ENCODE measurements around the gene PRG3.
A peak's percentile ranks its signal among the peaks of the same experiment; 100 is the strongest.

PRG3 gene

DNA sequence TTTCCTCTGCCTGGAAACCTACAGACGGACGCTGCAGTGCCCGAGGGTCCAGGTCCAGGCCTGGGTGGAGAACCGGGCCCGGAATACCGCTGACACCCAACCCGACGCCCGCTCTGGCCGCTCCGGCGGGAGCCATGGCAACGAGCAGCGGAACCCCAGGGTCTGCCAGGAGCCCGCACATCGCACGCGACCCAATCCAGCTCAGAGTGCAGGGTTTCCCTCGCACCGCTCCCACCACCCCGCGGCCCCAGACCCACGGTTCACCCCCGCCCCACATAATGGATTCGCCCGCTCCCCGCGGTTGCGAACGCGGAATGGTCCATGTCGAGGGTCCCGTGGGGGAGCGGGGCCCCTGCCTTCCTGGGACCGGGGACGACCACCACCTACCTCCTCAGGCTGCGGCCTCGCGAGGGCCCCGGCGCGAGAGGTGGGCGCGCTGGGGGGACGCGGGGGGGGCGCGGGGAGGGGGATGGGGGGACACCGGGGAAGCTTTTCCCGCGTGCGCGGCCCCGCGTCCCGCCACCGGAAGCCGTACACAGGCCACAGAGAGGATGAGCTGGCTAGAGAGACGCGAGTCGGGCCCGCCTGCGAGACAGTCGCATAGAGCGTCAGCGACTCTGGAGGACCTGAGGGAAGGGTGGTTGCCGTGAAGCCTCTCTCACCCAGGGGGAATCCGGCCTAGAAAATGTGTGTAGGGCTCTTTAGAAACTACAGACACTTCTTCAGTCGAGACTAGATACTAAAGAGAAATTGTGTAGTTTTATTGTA is 45.4 kb downstream of the PRG3 start, which contains the start of gene SSRP1:
Gene SSRP1, minus strand, starts transcription at position 550 of the 768 bp plus-strand sequence. CDS start 771 bp downstream, outside the sequence.
- ATAC-seq, result peak; percentile 99
- no peak for TF ChIP-seq TCF4 (CRISPR knock-in tag; IDR thresholded peaks at IDR 0.05; ENCODE audit: borderline replicate concordance)
- no peak for TF ChIP-seq CSDC2 (CRISPR knock-in tag; IDR thresholded peaks at IDR 0.05)
- no peak for TF ChIP-seq OSR1 (CRISPR knock-in tag; IDR thresholded peaks at IDR 0.05)
- TF ChIP-seq ZNF70 (CRISPR knock-in tag; IDR thresholded peaks at IDR 0.05), result no peak
- TF ChIP-seq ZFP3 (CRISPR knock-in tag; IDR thresholded peaks at IDR 0.05), result no peak
- no peak for TF ChIP-seq TOX (CRISPR knock-in tag; IDR thresholded peaks at IDR 0.05; ENCODE audit: borderline replicate concordance)

DNA sequence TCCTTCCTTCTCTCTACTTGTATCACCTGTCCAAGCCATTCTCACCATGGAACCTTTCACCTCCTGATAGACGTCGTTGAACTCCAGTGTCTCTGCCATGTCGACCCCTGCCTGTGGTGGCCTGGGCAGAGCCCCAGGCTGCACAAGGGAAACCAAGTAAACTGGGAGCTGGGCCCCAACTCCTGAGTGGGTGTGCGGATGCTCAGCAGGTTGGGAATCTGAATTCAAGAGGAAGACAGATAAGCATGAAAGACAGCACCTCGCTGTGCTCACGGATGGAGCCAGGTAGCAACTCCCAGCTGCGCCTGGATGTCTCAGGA is 46.0 kb downstream of the PRG3 start:
- TF ChIP-seq, protein P1, sequence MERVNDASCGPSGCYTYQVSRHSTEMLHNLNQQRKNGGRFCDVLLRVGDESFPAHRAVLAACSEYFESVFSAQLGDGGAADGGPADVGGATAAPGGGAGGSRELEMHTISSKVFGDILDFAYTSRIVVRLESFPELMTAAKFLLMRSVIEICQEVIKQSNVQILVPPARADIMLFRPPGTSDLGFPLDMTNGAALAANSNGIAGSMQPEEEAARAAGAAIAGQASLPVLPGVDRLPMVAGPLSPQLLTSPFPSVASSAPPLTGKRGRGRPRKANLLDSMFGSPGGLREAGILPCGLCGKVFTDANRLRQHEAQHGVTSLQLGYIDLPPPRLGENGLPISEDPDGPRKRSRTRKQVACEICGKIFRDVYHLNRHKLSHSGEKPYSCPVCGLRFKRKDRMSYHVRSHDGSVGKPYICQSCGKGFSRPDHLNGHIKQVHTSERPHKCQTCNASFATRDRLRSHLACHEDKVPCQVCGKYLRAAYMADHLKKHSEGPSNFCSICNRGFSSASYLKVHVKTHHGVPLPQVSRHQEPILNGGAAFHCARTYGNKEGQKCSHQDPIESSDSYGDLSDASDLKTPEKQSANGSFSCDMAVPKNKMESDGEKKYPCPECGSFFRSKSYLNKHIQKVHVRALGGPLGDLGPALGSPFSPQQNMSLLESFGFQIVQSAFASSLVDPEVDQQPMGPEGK (CRISPR knock-in tag; IDR thresholded peaks at IDR 0.05; ENCODE audit: borderline replicate concordance), result no peak
- TF ChIP-seq, protein P2, sequence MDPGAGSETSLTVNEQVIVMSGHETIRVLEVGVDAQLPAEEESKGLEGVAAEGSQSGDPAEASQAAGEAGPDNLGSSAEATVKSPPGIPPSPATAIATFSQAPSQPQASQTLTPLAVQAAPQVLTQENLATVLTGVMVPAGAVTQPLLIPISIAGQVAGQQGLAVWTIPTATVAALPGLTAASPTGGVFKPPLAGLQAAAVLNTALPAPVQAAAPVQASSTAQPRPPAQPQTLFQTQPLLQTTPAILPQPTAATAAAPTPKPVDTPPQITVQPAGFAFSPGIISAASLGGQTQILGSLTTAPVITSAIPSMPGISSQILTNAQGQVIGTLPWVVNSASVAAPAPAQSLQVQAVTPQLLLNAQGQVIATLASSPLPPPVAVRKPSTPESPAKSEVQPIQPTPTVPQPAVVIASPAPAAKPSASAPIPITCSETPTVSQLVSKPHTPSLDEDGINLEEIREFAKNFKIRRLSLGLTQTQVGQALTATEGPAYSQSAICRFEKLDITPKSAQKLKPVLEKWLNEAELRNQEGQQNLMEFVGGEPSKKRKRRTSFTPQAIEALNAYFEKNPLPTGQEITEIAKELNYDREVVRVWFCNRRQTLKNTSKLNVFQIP (CRISPR knock-in tag; IDR thresholded peaks at IDR 0.05; ENCODE audit: borderline replicate concordance, low read depth), result no peak
- no peak for TF ChIP-seq CSDC2 (CRISPR knock-in tag; IDR thresholded peaks at IDR 0.05)
- TF ChIP-seq ZC3H10 (CRISPR knock-in tag; IDR thresholded peaks at IDR 0.05), result no peak
- TF ChIP-seq TCF4 (CRISPR knock-in tag; IDR thresholded peaks at IDR 0.05; ENCODE audit: borderline replicate concordance), result no peak
- ATAC-seq, result no peak

DNA sequence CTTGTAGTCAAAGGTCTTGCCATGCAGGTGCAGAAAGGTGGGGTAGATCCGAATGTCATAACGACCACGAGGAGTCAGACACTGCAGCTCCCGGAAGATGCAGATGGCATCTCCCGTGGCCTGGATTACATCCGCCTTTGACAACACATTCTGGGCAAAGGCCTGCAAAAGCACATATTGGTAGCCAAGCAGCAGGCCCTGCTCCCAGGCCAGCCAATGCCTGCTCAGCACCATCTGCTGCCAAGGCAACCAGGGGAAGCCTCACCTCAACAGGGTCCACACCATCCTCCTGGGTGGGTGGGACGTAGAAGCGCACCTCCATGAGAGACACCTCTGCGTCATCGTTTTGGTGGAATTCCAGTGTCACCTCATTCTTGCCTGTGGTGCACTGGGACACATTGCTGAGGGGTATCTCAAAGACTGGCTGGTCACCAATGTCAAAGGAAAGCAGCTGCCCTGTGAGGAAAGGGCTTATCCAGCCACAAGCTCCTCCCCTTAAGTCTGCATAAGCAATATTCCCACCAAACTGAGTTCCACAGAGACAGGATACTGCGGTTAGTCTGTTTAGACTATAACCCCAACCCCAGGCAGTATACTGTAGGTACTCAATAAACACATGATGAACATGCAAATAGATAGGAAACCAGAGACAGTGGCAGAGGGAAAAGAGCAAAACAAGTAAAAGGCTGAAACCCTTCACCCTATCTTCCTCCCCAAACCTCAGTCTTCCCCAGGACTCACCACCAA is 48.1 kb downstream of the PRG3 start:
- TF ChIP-seq, protein P1 (CRISPR knock-in tag; IDR thresholded peaks at IDR 0.05; ENCODE audit: borderline replicate concordance), result no peak
- TF ChIP-seq, protein P3, sequence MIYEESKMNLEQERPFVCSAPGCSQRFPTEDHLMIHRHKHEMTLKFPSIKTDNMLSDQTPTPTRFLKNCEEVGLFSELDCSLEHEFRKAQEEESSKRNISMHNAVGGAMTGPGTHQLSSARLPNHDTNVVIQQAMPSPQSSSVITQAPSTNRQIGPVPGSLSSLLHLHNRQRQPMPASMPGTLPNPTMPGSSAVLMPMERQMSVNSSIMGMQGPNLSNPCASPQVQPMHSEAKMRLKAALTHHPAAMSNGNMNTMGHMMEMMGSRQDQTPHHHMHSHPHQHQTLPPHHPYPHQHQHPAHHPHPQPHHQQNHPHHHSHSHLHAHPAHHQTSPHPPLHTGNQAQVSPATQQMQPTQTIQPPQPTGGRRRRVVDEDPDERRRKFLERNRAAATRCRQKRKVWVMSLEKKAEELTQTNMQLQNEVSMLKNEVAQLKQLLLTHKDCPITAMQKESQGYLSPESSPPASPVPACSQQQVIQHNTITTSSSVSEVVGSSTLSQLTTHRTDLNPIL (CRISPR knock-in tag; IDR thresholded peaks at IDR 0.05; ENCODE audit: low read depth), result no peak
- TF ChIP-seq ZNF8 (CRISPR knock-in tag; IDR thresholded peaks at IDR 0.05), result no peak
- no peak for TF ChIP-seq ISL1 (CRISPR knock-in tag; IDR thresholded peaks at IDR 0.05)
- TF ChIP-seq SNAI2 (CRISPR knock-in tag; IDR thresholded peaks at IDR 0.05), result no peak
- TF ChIP-seq GLIS3 (CRISPR knock-in tag; IDR thresholded peaks at IDR 0.05), result no peak
- TF ChIP-seq, protein P2 (CRISPR knock-in tag; IDR thresholded peaks at IDR 0.05; ENCODE audit: borderline replicate concordance, low read depth), result no peak
- TF ChIP-seq ZFP30 (CRISPR knock-in tag; IDR thresholded peaks at IDR 0.05), result no peak
- TF ChIP-seq OSR1 (CRISPR knock-in tag; IDR thresholded peaks at IDR 0.05), result no peak
- TF ChIP-seq ZNF70 (CRISPR knock-in tag; IDR thresholded peaks at IDR 0.05), result no peak
- no peak for TF ChIP-seq CSDC2 (CRISPR knock-in tag; IDR thresholded peaks at IDR 0.05)
- no peak for TF ChIP-seq TOX (CRISPR knock-in tag; IDR thresholded peaks at IDR 0.05; ENCODE audit: borderline replicate concordance)
- no peak for TF ChIP-seq ESRRG (CRISPR knock-in tag; IDR thresholded peaks at IDR 0.05)
- TF ChIP-seq RARB (CRISPR knock-in tag; IDR thresholded peaks at IDR 0.05), result no peak
- TF ChIP-seq PPARA (CRISPR knock-in tag; IDR thresholded peaks at IDR 0.05; ENCODE audit: borderline replicate concordance), result no peak
- no peak for TF ChIP-seq ZC3H10 (CRISPR knock-in tag; IDR thresholded peaks at IDR 0.05)
- no peak for TF ChIP-seq BACH2 (CRISPR knock-in tag; IDR thresholded peaks at IDR 0.05; ENCODE audit: borderline replicate concordance)
- TF ChIP-seq ZNF565 (CRISPR knock-in tag; conservative IDR thresholded peaks at IDR 0.05; ENCODE audit: low read depth), result no peak
- TF ChIP-seq, protein P4, sequence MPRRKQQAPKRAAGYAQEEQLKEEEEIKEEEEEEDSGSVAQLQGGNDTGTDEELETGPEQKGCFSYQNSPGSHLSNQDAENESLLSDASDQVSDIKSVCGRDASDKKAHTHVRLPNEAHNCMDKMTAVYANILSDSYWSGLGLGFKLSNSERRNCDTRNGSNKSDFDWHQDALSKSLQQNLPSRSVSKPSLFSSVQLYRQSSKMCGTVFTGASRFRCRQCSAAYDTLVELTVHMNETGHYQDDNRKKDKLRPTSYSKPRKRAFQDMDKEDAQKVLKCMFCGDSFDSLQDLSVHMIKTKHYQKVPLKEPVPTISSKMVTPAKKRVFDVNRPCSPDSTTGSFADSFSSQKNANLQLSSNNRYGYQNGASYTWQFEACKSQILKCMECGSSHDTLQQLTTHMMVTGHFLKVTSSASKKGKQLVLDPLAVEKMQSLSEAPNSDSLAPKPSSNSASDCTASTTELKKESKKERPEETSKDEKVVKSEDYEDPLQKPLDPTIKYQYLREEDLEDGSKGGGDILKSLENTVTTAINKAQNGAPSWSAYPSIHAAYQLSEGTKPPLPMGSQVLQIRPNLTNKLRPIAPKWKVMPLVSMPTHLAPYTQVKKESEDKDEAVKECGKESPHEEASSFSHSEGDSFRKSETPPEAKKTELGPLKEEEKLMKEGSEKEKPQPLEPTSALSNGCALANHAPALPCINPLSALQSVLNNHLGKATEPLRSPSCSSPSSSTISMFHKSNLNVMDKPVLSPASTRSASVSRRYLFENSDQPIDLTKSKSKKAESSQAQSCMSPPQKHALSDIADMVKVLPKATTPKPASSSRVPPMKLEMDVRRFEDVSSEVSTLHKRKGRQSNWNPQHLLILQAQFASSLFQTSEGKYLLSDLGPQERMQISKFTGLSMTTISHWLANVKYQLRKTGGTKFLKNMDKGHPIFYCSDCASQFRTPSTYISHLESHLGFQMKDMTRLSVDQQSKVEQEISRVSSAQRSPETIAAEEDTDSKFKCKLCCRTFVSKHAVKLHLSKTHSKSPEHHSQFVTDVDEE (CRISPR knock-in tag; IDR thresholded peaks at IDR 0.05), result no peak
- TF ChIP-seq ZFP3 (CRISPR knock-in tag; IDR thresholded peaks at IDR 0.05), result no peak
- no peak for ATAC-seq

All from SK-N-SH treated with all-trans-retinoic acid at 6 μM for 48 hours (cell line).